HG03520 (cell line): ENCODE results near the gene FGD1.

ENCODE experiments used
- ATAC-seq: cut with Tn5 transposase; IDR thresholded peaks from one replicate; pipeline ENCODE4 v1.9.1; 2021; ENCODE audit warnings: mild to moderate bottlenecking, moderate library complexity; ENCODE audit not compliant: unreplicated experiment

The FGD1 gene

GRCh38 chrX:54473993-54474859, 21.8 kb downstream of the FGD1 start:
- no peak for ATAC-seq

GRCh38 chrX:54470054-54470760, 25.8 kb downstream of the FGD1 start:
- no peak for ATAC-seq

GRCh38 chrX:54452920-54453319, 43.1 kb downstream of the FGD1 start:
- ATAC-seq: no peak

GRCh38 chrX:54449929-54450328, 46.1 kb downstream of the FGD1 start:
- no peak for ATAC-seq

- ATAC-seq: no peak
Observed at GRCh38 chrX:54447461-54447860, 48.6 kb downstream of the FGD1 start.

- ATAC-seq: no peak
Observed at GRCh38 chrX:54446084-54446483, 50.0 kb downstream of the FGD1 start.

GRCh38 chrX:54444752-54445151, 51.3 kb downstream of the FGD1 start:
- ATAC-seq: no peak

- ATAC-seq: no peak
Observed at GRCh38 chrX:54442790-54443189, 53.2 kb downstream of the FGD1 start.

- peak; percentile 98 for ATAC-seq
Observed at GRCh38 chrX:54439960-54440871, 55.8 kb downstream of the FGD1 start, which contains the start of gene TSR2. TSR2 (plus strand) TSS chrX:54440404; CDS start chrX:54440422, 18 bp downstream.

GRCh38 chrX:54435121-54435520, 60.9 kb downstream of the FGD1 start:
- no peak for ATAC-seq

GRCh38 chrX:54430519-54430918, 65.5 kb downstream of the FGD1 start:
- ATAC-seq: peak; percentile 51

GRCh38 chrX:54427837-54428424, 68.1 kb downstream of the FGD1 start:
- no peak for ATAC-seq

- no peak for ATAC-seq
Observed at GRCh38 chrX:54423161-54423888, 72.7 kb downstream of the FGD1 start.

- ATAC-seq: no peak
Observed at GRCh38 chrX:54422168-54422567, 73.9 kb downstream of the FGD1 start.

- ATAC-seq: no peak
Observed at GRCh38 chrX:54419559-54420302, 76.3 kb downstream of the FGD1 start.

- no peak for ATAC-seq
Observed at GRCh38 chrX:54416965-54417364, 79.1 kb downstream of the FGD1 start.

- no peak for ATAC-seq
Observed at GRCh38 chrX:54415534-54416350, 80.3 kb downstream of the FGD1 start.

GRCh38 chrX:54413753-54414152, 82.3 kb downstream of the FGD1 start:
- ATAC-seq: no peak
